Hindlimb muscle (tissue), 1 donor: Measurements from ENCODE around the gene BTG4. TPM values are rescaled to one million over a fixed set of nuclear protein-coding genes. Genes with fewer than 3 reads are reported as not detected.

ENCODE experiments used
- DNase-seq: peaks from one replicate; pipeline ENCODE4 v3.0.0-alpha.2; 2013
- polyA plus RNA-seq: library from polyadenylated mRNA; unstranded; fragments of 120-200 nt; gene quantifications from one replicate; pipeline ENCODE4 v1.2.1, GENCODE V29; 2013; ENCODE audit not compliant: insufficient read length

Gene BTG4
- polyA plus RNA-seq, 1 donor = not detected

GRCh38 chr11:111535281-111535680 lies 23.1 kb upstream of the BTG4 start:
- no peak for DNase-seq

- DNase-seq = no peak
Observed at GRCh38 chr11:111532365-111532709, 20.2 kb upstream of the BTG4 start.

GRCh38 chr11:111531687-111532364 lies 19.6 kb upstream of the BTG4 start:
- no peak for DNase-seq

GRCh38 chr11:111531136-111531535 lies 18.9 kb upstream of the BTG4 start:
- DNase-seq = no peak

- DNase-seq = no peak
Observed at GRCh38 chr11:111530091-111530490, 17.9 kb upstream of the BTG4 start.

- DNase-seq = no peak
Observed at GRCh38 chr11:111528557-111528956, 16.4 kb upstream of the BTG4 start.

- DNase-seq = no peak
Observed at GRCh38 chr11:111527279-111527678, 15.1 kb upstream of the BTG4 start.

GRCh38 chr11:111526501-111526900 lies 14.3 kb upstream of the BTG4 start:
- DNase-seq = no peak

GRCh38 chr11:111525456-111525855 lies 13.3 kb upstream of the BTG4 start:
- no peak for DNase-seq

GRCh38 chr11:111524056-111524455 lies 11.9 kb upstream of the BTG4 start:
- no peak for DNase-seq

- no peak for DNase-seq
Observed at GRCh38 chr11:111523343-111523742, 11.2 kb upstream of the BTG4 start.

GRCh38 chr11:111522426-111522825 lies 10.2 kb upstream of the BTG4 start:
- DNase-seq = no peak

GRCh38 chr11:111521135-111521534 lies 8.9 kb upstream of the BTG4 start:
- no peak for DNase-seq

- no peak for DNase-seq
Observed at GRCh38 chr11:111520560-111520959, 8.4 kb upstream of the BTG4 start.

- DNase-seq = no peak
Observed at GRCh38 chr11:111518668-111519067, 6.5 kb upstream of the BTG4 start.

GRCh38 chr11:111515591-111515990 lies 3.4 kb upstream of the BTG4 start:
- DNase-seq = no peak

- DNase-seq = peak; percentile 15
Observed at GRCh38 chr11:111514216-111515031, 2.2 kb upstream of the BTG4 start, which contains the start of gene HOATZ. Gene HOATZ, plus strand, starts transcription at chr11:111514778. Its CDS starts 7 bp downstream, at chr11:111514785.

GRCh38 chr11:111513240-111513605 lies 1.0 kb upstream of the BTG4 start:
- DNase-seq = no peak

GRCh38 chr11:111510311-111510710 lies 1.9 kb downstream of the BTG4 start:
- DNase-seq = no peak

GRCh38 chr11:111502611-111503010 lies 9.6 kb downstream of the BTG4 start:
- DNase-seq = no peak

- DNase-seq = no peak
Observed at GRCh38 chr11:111500481-111500880, 11.7 kb downstream of the BTG4 start.

GRCh38 chr11:111499483-111499882 lies 12.7 kb downstream of the BTG4 start:
- DNase-seq = no peak

- no peak for DNase-seq
Observed at GRCh38 chr11:111494040-111494439, 18.1 kb downstream of the BTG4 start.

- no peak for DNase-seq
Observed at GRCh38 chr11:111490496-111490895, 21.7 kb downstream of the BTG4 start.
